GM21825 (cell line): ENCODE data around the gene MICOS13.

Experiments used
- ATAC-seq: cut with Tn5 transposase; IDR thresholded peaks from one replicate; pipeline ENCODE4 v1.9.1; 2021; ENCODE audit warnings: mild to moderate bottlenecking, moderate library complexity; ENCODE audit not compliant: unreplicated experiment

MICOS13 gene

GRCh38 chr19:5632241-5632612, 48.1 kb downstream of the MICOS13 start:
- ATAC-seq, result no peak

GRCh38 chr19:5631567-5632240, 48.6 kb downstream of the MICOS13 start:
- no peak for ATAC-seq

GRCh38 chr19:5628919-5629481, 51.3 kb downstream of the MICOS13 start:
- no peak for ATAC-seq

GRCh38 chr19:5628461-5628860, 51.9 kb downstream of the MICOS13 start:
- no peak for ATAC-seq
